ENCODE data around the gene SNX32.

SNX32 gene

GRCh38 chr11:65857853-65858680 is 24.3 kb downstream of the SNX32 start, which contains the start of gene CFL1:
CFL1 (minus strand) TSS chr11:65858180; CDS start chr11:65858099, 81 bp downstream.
- DNase-seq = peak; percentile 95

- DNase-seq = no peak
These were observed 24.9 kb downstream of the SNX32 start for GRCh38 chr11:65858681-65859087.

GRCh38 chr11:65859095-65859811 is 25.5 kb downstream of the SNX32 start:
- peak; percentile 95 for DNase-seq

- DNase-seq = peak; percentile 58
These were observed 26.1 kb downstream of the SNX32 start for GRCh38 chr11:65859812-65860277.

- DNase-seq = peak; percentile 94
These were observed 26.8 kb downstream of the SNX32 start, which contains the start of gene MUS81 for GRCh38 chr11:65860278-65861164. MUS81 (plus strand) TSS chr11:65860433; CDS start chr11:65860754, 321 bp downstream.

- no peak for DNase-seq
These were observed 27.4 kb downstream of the SNX32 start for GRCh38 chr11:65861165-65861505.

- DNase-seq = no peak
These were observed 27.9 kb downstream of the SNX32 start for GRCh38 chr11:65861533-65862183.

GRCh38 chr11:65862191-65862735 is 28.5 kb downstream of the SNX32 start:
- no peak for DNase-seq

GRCh38 chr11:65862941-65863888 is 29.5 kb downstream of the SNX32 start:
- no peak for DNase-seq

- no peak for DNase-seq
These were observed 30.3 kb downstream of the SNX32 start for GRCh38 chr11:65863889-65864705.

GRCh38 chr11:65864706-65865471 is 31.1 kb downstream of the SNX32 start:
- no peak for DNase-seq

- no peak for DNase-seq
These were observed 31.9 kb downstream of the SNX32 start for GRCh38 chr11:65865550-65866172.

- no peak for DNase-seq
These were observed 32.9 kb downstream of the SNX32 start for GRCh38 chr11:65866509-65867283.

- no peak for DNase-seq
These were observed 33.7 kb downstream of the SNX32 start for GRCh38 chr11:65867284-65868071.

- no peak for DNase-seq
These were observed 34.4 kb downstream of the SNX32 start for GRCh38 chr11:65868076-65868667.

GRCh38 chr11:65868907-65869306 is 35.1 kb downstream of the SNX32 start:
- DNase-seq = no peak
